HepG2 (cell line): ENCODE data around the gene NISCH. TPM values are rescaled to one million over a fixed set of nuclear protein-coding genes. Genes with fewer than 3 reads are reported as not detected.

Experiments used
- ASH2L ChIP-seq: fragments of 300-600, 200-600 bp; sonication (generic); IDR thresholded peaks from 2 replicates; pipeline ENCODE4 v1.7.0; 2017; ENCODE audit warnings: low read depth, mild to moderate bottlenecking, moderate library complexity, mixed read lengths, low read length; ENCODE audit not compliant: insufficient read length
- CBX2 ChIP-seq, 2 experiments: fragments of 200-600 bp in 1 of 2; sonication (generic); formaldehyde crosslinking in 1 of 2; IDR thresholded peaks; 2 replicates each; pipeline versions ENCODE4 v1.7.0 to v1.8.1; 2018 to 2022; ENCODE audit warnings: low read depth in 2 of 2, low read length in 1 of 2, mild to moderate bottlenecking in 1 of 2, missing genetic modification reagents in 1 of 2
- CREB1 ChIP-seq, 2 experiments: fragments of 450-650 bp in 1 of 2; IDR thresholded peaks; 2 replicates each; pipeline ENCODE4 v1.6.1; 2016 to 2017; ENCODE audit warnings: control low read depth in 1 of 2, mild to moderate bottlenecking in 1 of 2, missing compliant biosample characterization in 1 of 2, missing genetic modification characterization in 1 of 2
- KDM2A ChIP-seq: sonication (generic); formaldehyde crosslinking; IDR thresholded peaks from 2 replicates; pipeline ENCODE4 v1.4.0; 2020; ENCODE audit warnings: low read depth, missing genetic modification reagents, borderline replicate concordance
- MATR3 ChIP-seq: sonication (generic); formaldehyde crosslinking; IDR thresholded peaks from 2 replicates; pipeline ENCODE4 v1.4.0; 2020; ENCODE audit warnings: missing genetic modification reagents
- NR3C1 ChIP-seq: sonication (generic); formaldehyde crosslinking; IDR thresholded peaks from 2 replicates; pipeline ENCODE4 v1.4.0; 2020; ENCODE audit warnings: missing genetic modification reagents
- PHF20 ChIP-seq: sonication (generic); formaldehyde crosslinking; IDR thresholded peaks from 2 replicates; pipeline ENCODE4 v1.5.0; 2020; ENCODE audit warnings: mild to moderate bottlenecking, missing genetic modification reagents
- PHF21A ChIP-seq: sonication (generic); formaldehyde crosslinking; IDR thresholded peaks from 2 replicates; pipeline ENCODE4 v1.5.0; 2020; ENCODE audit warnings: mild to moderate bottlenecking, missing genetic modification reagents
- RXRB ChIP-seq: IDR thresholded peaks from 2 replicates; pipeline ENCODE4 v1.6.1; 2016; ENCODE audit warnings: borderline replicate concordance, missing genetic modification reagents, missing compliant biosample characterization
- SKI ChIP-seq: fragments of 450-650 bp; IDR thresholded peaks from one replicate; pipeline ENCODE4 v1.6.1; 2018; ENCODE audit warnings: mild to moderate bottlenecking; ENCODE audit not compliant: partially characterized antibody
- WIZ ChIP-seq: sonication (generic); formaldehyde crosslinking; IDR thresholded peaks from 2 replicates; pipeline ENCODE4 v1.5.1; 2020; ENCODE audit warnings: mild to moderate bottlenecking, missing genetic modification reagents
- ZBTB1 ChIP-seq: sonication (generic); formaldehyde crosslinking; IDR thresholded peaks from 2 replicates; pipeline ENCODE4 v1.4.0; 2020; ENCODE audit warnings: missing genetic modification reagents, borderline replicate concordance
- ZC3H4 ChIP-seq: sonication (generic); formaldehyde crosslinking; IDR thresholded peaks from 2 replicates; pipeline ENCODE4 v1.4.0; 2020; ENCODE audit warnings: missing genetic modification reagents, borderline replicate concordance
- ZFX ChIP-seq: sonication (generic); formaldehyde crosslinking; IDR thresholded peaks from 2 replicates; pipeline ENCODE4 v1.4.0; 2020; ENCODE audit warnings: mild to moderate bottlenecking, low read depth, missing genetic modification reagents, moderate library complexity
- ZNF224 ChIP-seq: sonication (generic); formaldehyde crosslinking; IDR thresholded peaks from 2 replicates; pipeline ENCODE4 v1.5.0; 2020; ENCODE audit warnings: mild to moderate bottlenecking, missing genetic modification reagents
- ZNF326 ChIP-seq: sonication (generic); formaldehyde crosslinking; IDR thresholded peaks from 2 replicates; pipeline ENCODE4 v1.4.0; 2020; ENCODE audit warnings: missing genetic modification reagents, borderline replicate concordance
- ZNF552 ChIP-seq: sonication (generic); formaldehyde crosslinking; IDR thresholded peaks from 2 replicates; pipeline ENCODE4 v1.9.0; 2022; ENCODE audit warnings: missing genetic modification reagents, mild to moderate bottlenecking, borderline replicate concordance
- ZNF724P ChIP-seq: sonication (generic); formaldehyde crosslinking; IDR thresholded peaks from 2 replicates; pipeline ENCODE4 v1.8.0; 2022; ENCODE audit warnings: missing genetic modification reagents, borderline replicate concordance
- ZSCAN20 ChIP-seq: sonication (generic); formaldehyde crosslinking; IDR thresholded peaks from 2 replicates; pipeline ENCODE4 v1.4.0; 2020; ENCODE audit warnings: missing genetic modification reagents, mild to moderate bottlenecking, borderline replicate concordance
- polyA plus RNA-seq, 8 experiments: library from polyadenylated mRNA; depleted of rRNA in 3 of 8; stranded (reverse) in 7 of 8; unstranded in 1 of 8; fragments of >200 nt; fragmentation: Illumina TruSeq in 4 of 8; extraction: Trizol in 4 of 8; gene quantifications; 2 replicates each; pipeline versions ENCODE4 v1.2.1 to v1.2.3, GENCODE V29; 2011 to 2016; ENCODE audit warnings: low read depth in 4 of 8, missing spikeins in 1 of 8, mixed read lengths in 1 of 8; ENCODE audit not compliant: insufficient read depth in 1 of 8
- total RNA-seq, 5 experiments: library from RNA; depleted of rRNA; stranded (reverse); fragments of >200 nt; fragmentation: Illumina TruSeq; extraction: Trizol; gene quantifications; 2 replicates each; pipeline ENCODE4 v1.2.3, GENCODE V29; 2016; ENCODE audit warnings: low read depth in 1 of 5
- TF ChIP-seq, protein P1 (sequence below): sonication (generic); formaldehyde crosslinking; IDR thresholded peaks from one replicate; pipeline ENCODE4 v1.5.1; 2020; ENCODE audit warnings: mild to moderate bottlenecking, missing genetic modification reagents; ENCODE audit errors: not compliant biosample characterization
- TF ChIP-seq, protein P2 (sequence below): IDR thresholded peaks from 2 replicates; pipeline ENCODE4 v1.6.1; 2016

Gene NISCH
- total and polyA plus RNA-seq, 2 of the 13 experiments (the other 11 are each of a cell fraction or from before 2014, with no cell fraction given): 27.0 to 47.6 TPM

DNA sequence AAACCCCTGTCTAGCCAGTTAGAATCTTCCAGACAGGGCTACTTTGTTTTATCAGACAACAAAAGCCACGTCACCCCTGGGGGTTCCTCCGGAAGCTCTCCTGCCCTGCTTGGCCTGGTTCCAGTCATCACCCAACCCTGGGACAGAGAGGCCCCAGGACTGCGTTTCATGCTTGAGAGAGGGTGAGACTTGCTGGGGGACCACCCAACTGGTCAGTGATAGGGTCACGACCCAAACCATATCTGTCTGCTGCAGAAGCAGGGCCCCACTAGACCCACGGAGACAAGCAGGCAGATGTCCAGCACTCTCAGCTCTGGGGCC lies 77.1 kb downstream of the NISCH start (continued):
- TF ChIP-seq, protein P1, sequence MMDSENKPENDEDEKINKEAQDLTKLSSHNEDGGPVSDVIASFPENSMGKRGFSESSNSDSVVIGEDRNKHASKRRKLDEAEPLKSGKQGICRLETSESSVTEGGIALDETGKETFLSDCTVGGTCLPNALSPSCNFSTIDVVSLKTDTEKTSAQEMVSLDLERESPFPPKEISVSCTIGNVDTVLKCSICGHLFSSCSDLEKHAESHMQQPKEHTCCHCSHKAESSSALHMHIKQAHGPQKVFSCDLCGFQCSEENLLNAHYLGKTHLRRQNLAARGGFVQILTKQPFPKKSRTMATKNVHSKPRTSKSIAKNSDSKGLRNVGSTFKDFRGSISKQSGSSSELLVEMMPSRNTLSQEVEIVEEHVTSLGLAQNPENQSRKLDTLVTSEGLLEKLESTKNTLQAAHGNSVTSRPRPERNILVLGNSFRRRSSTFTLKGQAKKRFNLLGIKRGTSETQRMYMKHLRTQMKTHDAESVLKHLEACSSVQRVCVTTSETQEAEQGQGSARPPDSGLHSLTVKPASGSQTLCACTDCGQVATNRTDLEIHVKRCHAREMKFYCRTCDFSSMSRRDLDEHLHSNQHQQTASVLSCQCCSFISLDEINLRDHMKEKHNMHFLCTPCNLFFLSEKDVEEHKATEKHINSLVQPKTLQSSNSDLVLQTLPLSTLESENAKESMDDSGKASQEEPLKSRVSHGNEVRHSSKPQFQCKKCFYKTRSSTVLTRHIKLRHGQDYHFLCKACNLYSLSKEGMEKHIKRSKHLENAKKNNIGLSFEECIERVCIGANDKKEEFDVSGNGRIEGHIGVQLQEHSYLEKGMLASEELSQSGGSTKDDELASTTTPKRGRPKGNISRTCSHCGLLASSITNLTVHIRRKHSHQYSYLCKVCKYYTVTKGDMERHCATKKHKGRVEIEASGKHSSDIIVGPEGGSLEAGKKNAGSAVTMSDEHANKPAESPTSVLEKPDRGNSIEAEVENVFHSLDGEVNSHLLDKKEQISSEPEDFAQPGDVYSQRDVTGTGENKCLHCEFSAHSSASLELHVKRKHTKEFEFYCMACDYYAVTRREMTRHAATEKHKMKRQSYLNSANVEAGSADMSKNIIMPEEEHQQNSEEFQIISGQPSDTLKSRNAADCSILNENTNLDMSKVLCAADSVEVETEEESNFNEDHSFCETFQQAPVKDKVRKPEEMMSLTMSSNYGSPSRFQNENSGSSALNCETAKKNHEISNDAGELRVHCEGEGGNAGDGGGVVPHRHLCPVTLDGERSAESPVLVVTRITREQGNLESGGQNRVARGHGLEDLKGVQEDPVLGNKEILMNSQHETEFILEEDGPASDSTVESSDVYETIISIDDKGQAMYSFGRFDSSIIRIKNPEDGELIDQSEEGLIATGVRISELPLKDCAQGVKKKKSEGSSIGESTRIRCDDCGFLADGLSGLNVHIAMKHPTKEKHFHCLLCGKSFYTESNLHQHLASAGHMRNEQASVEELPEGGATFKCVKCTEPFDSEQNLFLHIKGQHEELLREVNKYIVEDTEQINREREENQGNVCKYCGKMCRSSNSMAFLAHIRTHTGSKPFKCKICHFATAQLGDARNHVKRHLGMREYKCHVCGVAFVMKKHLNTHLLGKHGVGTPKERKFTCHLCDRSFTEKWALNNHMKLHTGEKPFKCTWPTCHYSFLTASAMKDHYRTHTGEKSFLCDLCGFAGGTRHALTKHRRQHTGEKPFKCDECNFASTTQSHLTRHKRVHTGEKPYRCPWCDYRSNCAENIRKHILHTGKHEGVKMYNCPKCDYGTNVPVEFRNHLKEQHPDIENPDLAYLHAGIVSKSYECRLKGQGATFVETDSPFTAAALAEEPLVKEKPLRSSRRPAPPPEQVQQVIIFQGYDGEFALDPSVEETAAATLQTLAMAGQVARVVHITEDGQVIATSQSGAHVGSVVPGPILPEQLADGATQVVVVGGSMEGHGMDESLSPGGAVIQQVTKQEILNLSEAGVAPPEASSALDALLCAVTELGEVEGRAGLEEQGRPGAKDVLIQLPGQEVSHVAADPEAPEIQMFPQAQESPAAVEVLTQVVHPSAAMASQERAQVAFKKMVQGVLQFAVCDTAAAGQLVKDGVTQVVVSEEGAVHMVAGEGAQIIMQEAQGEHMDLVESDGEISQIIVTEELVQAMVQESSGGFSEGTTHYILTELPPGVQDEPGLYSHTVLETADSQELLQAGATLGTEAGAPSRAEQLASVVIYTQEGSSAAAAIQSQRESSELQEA (CRISPR knock-in tag): no peak
- TF ChIP-seq KDM2A (CRISPR knock-in tag) (peak; percentile 34; the same call in 1 of the 2 replicates), CREB1 (IDR thresholded peaks at IDR 0.05) (peak; percentile 59), CREB1 (CRISPR knock-in tag; IDR thresholded peaks at IDR 0.05) (peak; percentile 43; the same call in 1 of the 2 replicates), PHF20 (CRISPR knock-in tag) (peak; percentile 32; the same call in 1 of the 2 replicates), ZSCAN20 (CRISPR knock-in tag) (no peak), CBX2 (IDR thresholded peaks at IDR 0.05; ENCODE audit: low read depth, low read length) (no peak), CBX2 (CRISPR knock-in tag; IDR thresholded peaks at IDR 0.05; ENCODE audit: low read depth) (no peak), MATR3 (CRISPR knock-in tag) (no peak), ZNF552 (CRISPR knock-in tag) (0 out of 2 replicates have a peak, but pooled peaks have one; percentile 7), ZBTB1 (CRISPR knock-in tag) (no peak), PHF21A (CRISPR knock-in tag) (peak; percentile 28; the same call in 1 of the 2 replicates), ZNF326 (CRISPR knock-in tag) (0 out of 2 replicates have a peak, but pooled peaks have one; percentile 28), ZFX (CRISPR knock-in tag) (peak; percentile 33; the same call in 1 of the 2 replicates), ZNF724P (CRISPR knock-in tag) (peak; percentile 43; the same call in 1 of the 2 replicates), SKI (peak; percentile 58), ZNF224 (no peak), NR3C1 (CRISPR knock-in tag) (no peak), ZC3H4 (CRISPR knock-in tag) (0 out of 2 replicates have a peak, but pooled peaks have one; percentile 45), WIZ (CRISPR knock-in tag) (no peak), ASH2L (peak; percentile 39), RXRB (CRISPR knock-in tag) (peak; percentile 51; the same call in 1 of the 2 replicates)
- TF ChIP-seq, protein P2, sequence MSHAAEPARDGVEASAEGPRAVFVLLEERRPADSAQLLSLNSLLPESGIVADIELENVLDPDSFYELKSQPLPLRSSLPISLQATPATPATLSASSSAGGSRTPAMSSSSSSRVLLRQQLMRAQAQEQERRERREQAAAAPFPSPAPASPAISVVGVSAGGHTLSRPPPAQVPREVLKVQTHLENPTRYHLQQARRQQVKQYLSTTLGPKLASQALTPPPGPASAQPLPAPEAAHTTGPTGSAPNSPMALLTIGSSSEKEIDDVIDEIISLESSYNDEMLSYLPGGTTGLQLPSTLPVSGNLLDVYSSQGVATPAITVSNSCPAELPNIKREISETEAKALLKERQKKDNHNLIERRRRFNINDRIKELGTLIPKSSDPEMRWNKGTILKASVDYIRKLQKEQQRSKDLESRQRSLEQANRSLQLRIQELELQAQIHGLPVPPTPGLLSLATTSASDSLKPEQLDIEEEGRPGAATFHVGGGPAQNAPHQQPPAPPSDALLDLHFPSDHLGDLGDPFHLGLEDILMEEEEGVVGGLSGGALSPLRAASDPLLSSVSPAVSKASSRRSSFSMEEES (CRISPR knock-in tag): 0 out of 2 replicates have a peak, but pooled peaks have one; percentile 23
